OCI-LY1 (cell line): ENCODE data around the gene OR2H2.
A peak's percentile ranks its signal among the peaks of the same experiment; 100 is the strongest.

Experiments used
- H2AFZ ChIP-seq: fragments of 200-600 bp; sonication (generic), shearing (Covaris generic); 2 replicates; pipeline ENCODE4 v1.6.0; 2014; ENCODE audit warnings: antibody characterized with exemption, mild to moderate bottlenecking, low read length
- H3F3A ChIP-seq: fragments of 200-600 bp; sonication (generic), shearing (Covaris generic); 2 replicates; pipeline ENCODE4 v1.6.0; 2014; ENCODE audit warnings: mild to moderate bottlenecking, antibody characterized with exemption, low read length, moderate library complexity; ENCODE audit not compliant: insufficient read depth
- H3K27ac ChIP-seq: fragments of 200-600 bp; sonication (generic); 2 replicates; pipeline ENCODE4 v1.5.1; 2014; ENCODE audit warnings: low read length, mixed run types, mild to moderate bottlenecking, low read depth; ENCODE audit not compliant: poor library complexity, severe bottlenecking
- H3K27me3 ChIP-seq: fragments of 200-600 bp; sonication (generic); 2 replicates; pipeline ENCODE4 v1.6.0; 2014; ENCODE audit warnings: antibody characterized with exemption, mild to moderate bottlenecking, low read length, moderate library complexity; ENCODE audit not compliant: insufficient read depth
- H3K36me3 ChIP-seq: fragments of 200-600 bp; sonication (generic); 2 replicates; pipeline ENCODE4 v1.6.1; 2014; ENCODE audit warnings: mild to moderate bottlenecking, antibody characterized with exemption, low read length, moderate library complexity, mixed read lengths; ENCODE audit not compliant: insufficient read depth
- H3K4me1 ChIP-seq: fragments of 200-600 bp; sonication (generic); 2 replicates; pipeline ENCODE4 v1.5.1; 2014; ENCODE audit warnings: mild to moderate bottlenecking, low read length, moderate library complexity; ENCODE audit not compliant: insufficient read depth, severe bottlenecking
- H3K4me2 ChIP-seq: fragments of 200-600 bp; sonication (generic), shearing (Covaris generic); 2 replicates; pipeline ENCODE4 v1.6.1; 2014; ENCODE audit warnings: low read length
- H3K4me3 ChIP-seq: fragments of 200-600 bp; sonication (generic); 2 replicates; pipeline ENCODE4 v1.5.1; 2014; ENCODE audit warnings: low read length, low read depth, mild to moderate bottlenecking, mixed read lengths; ENCODE audit not compliant: poor library complexity, severe bottlenecking
- H3K79me2 ChIP-seq: fragments of 200-600 bp; shearing (Covaris generic); 2 replicates; pipeline ENCODE4 v1.6.1; 2016; ENCODE audit warnings: mixed run types, low read length, mixed read lengths; ENCODE audit not compliant: insufficient read depth
- H3K9ac ChIP-seq: fragments of 200-600 bp; sonication (generic), shearing (Covaris generic); 2 replicates; pipeline ENCODE4 v1.6.1; 2014; ENCODE audit warnings: mild to moderate bottlenecking, low read length, mixed read lengths
- H3K9me2 ChIP-seq: fragments of 200-600 bp; sonication (generic), shearing (Covaris generic); 2 replicates; pipeline ENCODE4 v1.6.1; 2014; ENCODE audit warnings: low read depth, mild to moderate bottlenecking, low read length, mixed read lengths
- H3K9me3 ChIP-seq: fragments of 200-600 bp; shearing (Covaris generic); 2 replicates; pipeline ENCODE4 v1.6.1; 2014; ENCODE audit warnings: low read length, mixed read lengths
- H4K20me1 ChIP-seq: fragments of 200-600 bp; sonication (generic), shearing (Covaris generic); 2 replicates; pipeline ENCODE4 v1.6.0; 2016; ENCODE audit warnings: mild to moderate bottlenecking, low read length; ENCODE audit not compliant: insufficient read depth
- CTCF ChIP-seq: fragments of 200-600 bp; sonication (generic), shearing (Covaris generic); IDR thresholded peaks from 2 replicates; pipeline ENCODE4 v1.5.1; 2017; ENCODE audit warnings: mild to moderate bottlenecking, antibody characterized with exemption, low read length, moderate library complexity, mixed read lengths
- EZH2 ChIP-seq: fragments of 200-600 bp; sonication (generic), shearing (Covaris generic); IDR thresholded peaks from 2 replicates; pipeline ENCODE4 v1.8.0; 2017; ENCODE audit warnings: borderline replicate concordance, mixed run types, mild to moderate bottlenecking, antibody characterized with exemption, low read length, moderate library complexity, mixed read lengths

The OR2H2 gene

GRCh38 chr6:29625337-29625930 lies 40.5 kb downstream of the OR2H2 start:
- Histone ChIP-seq H3F3A (no peaks in the 10 kb centered on the region), H3K9me2 (no peaks in the 10 kb centered on the region), H3K9ac (no peak overlapping the region), H3K4me3 (no peak overlapping the region), H3K9me3 (no peaks in the 10 kb centered on the region), H3K27me3 (no peaks in the 10 kb centered on the region), H3K36me3 (no peaks in the 10 kb centered on the region), H3K27ac (no peak overlapping the region), H3K4me1 (peaks cover 11% of the 10 kb centered on the region), H2AFZ (no peak overlapping the region), H4K20me1 (no peaks in the 10 kb centered on the region), H3K79me2 (no peaks in the 10 kb centered on the region), H3K4me2 (no peak overlapping the region)
- TF ChIP-seq EZH2 (no peak), CTCF (no peak)

- Histone ChIP-seq H3F3A (no peaks in the 10 kb centered on the region), H3K4me2 (no peak overlapping the region), H3K36me3 (no peaks in the 10 kb centered on the region), H2AFZ (no peak overlapping the region), H3K79me2 (no peaks in the 10 kb centered on the region), H3K4me1 (peaks cover 19% of the 10 kb centered on the region), H3K27ac (no peak overlapping the region), H3K27me3 (peaks cover 6% of the 10 kb centered on the region), H4K20me1 (no peaks in the 10 kb centered on the region), H3K9me2 (no peaks in the 10 kb centered on the region), H3K9me3 (no peaks in the 10 kb centered on the region), H3K4me3 (peak overlapping the region; percentile 75), H3K9ac (no peak overlapping the region)
- no peak for TF ChIP-seq EZH2
- TF ChIP-seq CTCF = no peak
Observed at GRCh38 chr6:29626948-29627754, 42.2 kb downstream of the OR2H2 start.

- H3K4me2 ChIP-seq = peak overlapping the region; percentile 96
- H3F3A ChIP-seq = no peaks in the 10 kb centered on the region
- peak overlapping the region; percentile 75 for H3K4me3 ChIP-seq
- TF ChIP-seq CTCF (no peak), EZH2 (no peak)
- H2AFZ ChIP-seq = peak overlapping the region; percentile 46; the same call in 1 of the 2 replicates
- H4K20me1 ChIP-seq = no peaks in the 10 kb centered on the region
- no peak overlapping the region for H3K27ac ChIP-seq
- peak overlapping the region; percentile 72 for H3K9ac ChIP-seq
- no peaks in the 10 kb centered on the region for H3K9me2 ChIP-seq
- H3K9me3 ChIP-seq = no peaks in the 10 kb centered on the region
- no peaks in the 10 kb centered on the region for H3K36me3 ChIP-seq
- H3K79me2 ChIP-seq = no peaks in the 10 kb centered on the region
- H3K4me1 ChIP-seq = peaks cover 21% of the 10 kb centered on the region
- peaks cover 6% of the 10 kb centered on the region for H3K27me3 ChIP-seq
Observed at GRCh38 chr6:29627755-29628418, 43.0 kb downstream of the OR2H2 start.
